Effector memory CD4-positive, alpha-beta T cell (primary cell): Measurements from ENCODE around the gene DAO.

Source experiments
- DNase-seq, 3 donors: peaks; one replicate each; pipeline ENCODE4 v3.0.0-alpha.2; 2020
- H3K27ac ChIP-seq: 2 replicates; pipeline ENCODE4 v1.7.0; 2013; ENCODE audit warnings: mild to moderate bottlenecking, low read length, moderate library complexity; ENCODE audit not compliant: insufficient read depth, poor library complexity, severe bottlenecking
- H3K27me3 ChIP-seq: replicated peaks from 2 replicates; pipeline ENCODE4 v1.7.0; 2013; ENCODE audit warnings: mild to moderate bottlenecking, low read length; ENCODE audit not compliant: insufficient read depth, control insufficient read depth, poor library complexity, severe bottlenecking
- H3K36me3 ChIP-seq: 2 replicates; pipeline ENCODE4 v1.7.0; 2013; ENCODE audit warnings: mild to moderate bottlenecking, low read length, moderate library complexity; ENCODE audit not compliant: control insufficient read depth, insufficient read depth
- H3K4me1 ChIP-seq: 2 replicates; pipeline ENCODE4 v1.7.0; 2013; ENCODE audit warnings: low read length, mild to moderate bottlenecking; ENCODE audit not compliant: control insufficient read depth, insufficient read depth, poor library complexity, severe bottlenecking
- H3K4me3 ChIP-seq: 2 replicates; pipeline ENCODE4 v1.7.0; 2013; ENCODE audit warnings: low read length, low read depth, mild to moderate bottlenecking; ENCODE audit not compliant: insufficient read depth, poor library complexity, severe bottlenecking
- H3K9me3 ChIP-seq: 2 replicates; pipeline ENCODE4 v1.7.0; 2013; ENCODE audit warnings: mild to moderate bottlenecking, low read length, moderate library complexity; ENCODE audit not compliant: control insufficient read depth

The DAO gene

DNA sequence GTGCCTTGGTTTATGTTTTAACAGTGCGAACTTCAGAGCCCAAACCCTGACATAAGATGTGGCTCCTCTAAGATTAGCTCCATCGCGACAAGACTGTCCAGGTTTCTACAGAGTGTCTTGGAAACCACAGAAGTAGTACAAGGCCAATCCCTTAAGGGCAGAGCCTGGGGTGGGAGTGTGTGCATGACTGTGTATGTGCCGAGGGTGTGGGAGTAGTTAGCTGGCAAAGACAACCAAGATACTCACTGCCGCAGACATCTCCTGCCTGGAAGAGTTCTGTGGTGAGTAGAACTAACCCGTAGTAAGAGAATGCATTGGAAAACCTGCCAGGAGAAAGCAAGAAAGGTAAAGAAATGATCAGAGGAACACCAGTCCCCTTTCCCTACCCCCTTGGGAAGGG, 54.1 kb downstream of the DAO start:
- H3K27ac ChIP-seq, result no peak overlapping the region
- no peak for DNase-seq
- no peaks in the 10 kb centered on the region for H3K27me3 ChIP-seq

DNA sequence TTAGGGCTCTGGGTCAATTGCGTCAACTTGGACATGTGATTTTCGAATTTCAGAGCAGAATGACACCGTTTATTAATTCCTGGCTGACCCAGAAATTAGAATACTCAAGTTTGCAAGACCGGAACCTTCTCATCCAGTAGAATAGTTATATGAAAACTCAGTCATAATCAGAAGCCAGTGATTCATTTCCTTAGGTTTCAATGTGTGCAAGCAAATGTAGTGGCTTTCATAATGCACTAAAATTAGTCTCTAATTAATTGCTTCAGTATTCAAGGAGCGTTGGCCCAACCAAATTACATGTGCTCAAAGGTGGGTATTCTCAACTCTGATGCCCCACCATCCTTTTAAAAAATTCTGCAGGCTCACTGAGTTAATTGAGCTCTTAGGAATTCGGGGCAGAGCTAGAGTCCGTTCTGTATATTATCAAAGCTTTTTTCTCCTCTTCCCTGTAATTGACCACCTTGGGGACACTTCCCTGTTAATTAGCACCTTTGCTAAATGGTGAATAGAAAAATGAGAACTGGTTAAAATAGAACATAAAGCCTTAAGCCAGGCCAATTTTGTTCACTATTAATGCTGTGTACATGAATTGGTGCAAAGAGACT, 55.4 kb downstream of the DAO start:
- no peak overlapping the region for H3K4me3 ChIP-seq
- H3K36me3 ChIP-seq, result no peaks in the 10 kb centered on the region
- no peaks in the 10 kb centered on the region for H3K27me3 ChIP-seq
- DNase-seq, result no peak
- H3K4me1 ChIP-seq, result no peaks in the 10 kb centered on the region
- no peak overlapping the region for H3K27ac ChIP-seq
- H3K9me3 ChIP-seq, result no peaks in the 10 kb centered on the region

More for the DNA sequence above, 54.1 kb downstream of the DAO start:
- no peaks in the 10 kb centered on the region for H3K36me3 ChIP-seq
- no peak overlapping the region for H3K4me3 ChIP-seq
- no peaks in the 10 kb centered on the region for H3K4me1 ChIP-seq
- H3K9me3 ChIP-seq, result no peaks in the 10 kb centered on the region

DNA sequence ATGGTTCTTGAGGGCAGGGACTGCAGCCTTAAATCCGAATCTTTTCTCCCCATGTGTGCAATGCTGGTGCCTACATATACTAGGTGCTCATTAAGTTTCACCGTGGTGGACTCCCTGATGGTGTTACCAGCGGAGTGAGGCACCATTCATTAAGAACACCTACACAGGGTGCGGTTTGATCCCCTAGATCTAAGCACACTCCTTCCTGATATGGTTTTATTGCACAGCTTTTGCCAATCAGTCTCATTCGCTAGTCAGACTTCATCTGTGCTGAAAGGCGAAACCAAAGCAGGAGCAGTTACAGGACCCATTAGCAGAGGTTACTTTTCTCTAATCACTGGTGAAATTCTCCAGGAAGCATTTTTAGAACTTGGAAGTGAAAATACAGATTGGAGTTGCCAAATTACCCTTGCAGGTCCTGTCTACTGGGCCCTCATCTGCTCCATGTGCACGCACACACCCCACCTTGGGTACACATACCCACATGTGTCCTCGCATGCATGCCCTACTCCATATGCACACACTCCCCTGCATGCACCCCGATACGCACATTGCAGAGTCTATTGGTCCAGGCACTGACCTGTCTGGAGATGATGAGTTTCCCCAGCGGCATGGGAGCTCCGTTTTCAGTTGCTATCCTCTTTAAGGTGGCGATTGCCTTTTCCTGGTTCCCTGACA, 58.5 kb downstream of the DAO start:
- DNase-seq, result no peak
- Histone ChIP-seq H3K4me3 (no peak overlapping the region), H3K9me3 (no peaks in the 10 kb centered on the region), H3K27ac (no peak overlapping the region), H3K4me1 (no peaks in the 10 kb centered on the region), H3K27me3 (no peaks in the 10 kb centered on the region), H3K36me3 (no peaks in the 10 kb centered on the region)

- Histone ChIP-seq H3K4me3 (no peak overlapping the region), H3K36me3 (no peaks in the 10 kb centered on the region), H3K9me3 (no peaks in the 10 kb centered on the region), H3K27me3 (no peaks in the 10 kb centered on the region), H3K4me1 (no peaks in the 10 kb centered on the region), H3K27ac (no peak overlapping the region)
- DNase-seq, result no peak
Measured at GRCh38 chr12:108939594-108939993, 59.7 kb downstream of the DAO start.

DNA sequence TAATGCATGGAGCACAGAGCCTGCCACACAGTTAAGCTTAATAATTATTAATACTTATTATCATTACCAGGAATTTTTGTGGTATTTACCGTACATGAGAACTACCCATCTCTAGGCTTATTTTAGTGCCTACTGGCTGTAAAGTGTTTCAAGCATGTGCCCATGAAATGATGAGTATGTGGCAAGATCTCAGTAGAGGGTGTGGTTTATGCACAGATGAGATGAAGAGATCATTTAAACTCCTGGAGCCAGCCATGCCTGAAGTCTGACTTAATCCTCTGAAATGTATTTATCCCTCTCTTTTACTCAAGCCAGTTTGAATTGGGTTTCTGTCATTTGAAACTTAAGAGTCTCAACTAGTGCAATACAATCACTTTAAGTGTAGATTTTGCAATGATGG, 60.2 kb downstream of the DAO start:
- H3K4me1 ChIP-seq, result no peaks in the 10 kb centered on the region
- no peaks in the 10 kb centered on the region for H3K27me3 ChIP-seq
- H3K4me3 ChIP-seq, result no peak overlapping the region
- H3K27ac ChIP-seq, result no peak overlapping the region
- H3K9me3 ChIP-seq, result no peaks in the 10 kb centered on the region
- no peak for DNase-seq
- H3K36me3 ChIP-seq, result no peaks in the 10 kb centered on the region

DNA sequence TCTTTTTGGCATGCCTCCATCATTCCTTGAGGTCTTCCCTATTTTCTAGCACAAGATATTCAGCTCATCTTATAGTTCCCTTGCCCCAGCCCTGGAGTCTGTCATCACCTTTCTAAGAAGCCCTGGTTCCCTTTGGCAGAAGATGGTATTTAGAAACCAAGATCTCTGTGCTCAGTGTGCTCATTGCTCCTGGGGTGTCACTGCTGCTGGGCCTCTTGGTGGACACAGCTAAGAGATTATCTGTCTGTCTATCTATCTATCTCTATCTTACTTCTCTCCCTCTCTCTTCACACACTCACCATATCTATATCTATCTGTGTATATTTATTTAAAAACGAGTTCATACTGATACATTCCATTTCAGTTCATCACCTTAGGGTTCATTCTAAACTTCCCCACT, 67.2 kb downstream of the DAO start:
- no peak overlapping the region for H3K4me3 ChIP-seq
- peaks cover 3% of the 10 kb centered on the region for H3K4me1 ChIP-seq
- no peaks in the 10 kb centered on the region for H3K36me3 ChIP-seq
- DNase-seq, result no peak
- H3K27me3 ChIP-seq, result no peaks in the 10 kb centered on the region
- no peak overlapping the region for H3K27ac ChIP-seq
- no peaks in the 10 kb centered on the region for H3K9me3 ChIP-seq

GRCh38 chr12:108948367-108948766, 68.5 kb downstream of the DAO start:
- no peak overlapping the region for H3K4me3 ChIP-seq
- H3K36me3 ChIP-seq, result no peaks in the 10 kb centered on the region
- H3K27me3 ChIP-seq, result no peaks in the 10 kb centered on the region
- H3K27ac ChIP-seq, result no peak overlapping the region
- no peak for DNase-seq
- no peaks in the 10 kb centered on the region for H3K9me3 ChIP-seq
- peaks cover 3% of the 10 kb centered on the region for H3K4me1 ChIP-seq

- no peak for DNase-seq
- Histone ChIP-seq H3K27ac (no peak overlapping the region), H3K27me3 (no peaks in the 10 kb centered on the region), H3K4me3 (no peak overlapping the region), H3K9me3 (no peaks in the 10 kb centered on the region), H3K36me3 (no peaks in the 10 kb centered on the region), H3K4me1 (peaks cover 3% of the 10 kb centered on the region)
Measured at GRCh38 chr12:108949976-108950375, 70.1 kb downstream of the DAO start.
